B cell (primary cell): ENCODE results near the gene PIGR.

ENCODE experiments used
- EZH2 ChIP-seq: IDR thresholded peaks from 2 replicates; pipeline ENCODE4 v1.6.1; 2012; ENCODE audit warnings: borderline replicate concordance, low read depth, mild to moderate bottlenecking, moderate library complexity, low read length; ENCODE audit not compliant: insufficient read depth, poor library complexity, severe bottlenecking
- TF ChIP-seq, protein P1 (sequence below): fragments of 200-600 bp; IDR thresholded peaks from one replicate; pipeline ENCODE4 v1.8.0; 2022; ENCODE audit warnings: antibody characterized with exemption, mild to moderate bottlenecking

- TF ChIP-seq, protein P1, sequence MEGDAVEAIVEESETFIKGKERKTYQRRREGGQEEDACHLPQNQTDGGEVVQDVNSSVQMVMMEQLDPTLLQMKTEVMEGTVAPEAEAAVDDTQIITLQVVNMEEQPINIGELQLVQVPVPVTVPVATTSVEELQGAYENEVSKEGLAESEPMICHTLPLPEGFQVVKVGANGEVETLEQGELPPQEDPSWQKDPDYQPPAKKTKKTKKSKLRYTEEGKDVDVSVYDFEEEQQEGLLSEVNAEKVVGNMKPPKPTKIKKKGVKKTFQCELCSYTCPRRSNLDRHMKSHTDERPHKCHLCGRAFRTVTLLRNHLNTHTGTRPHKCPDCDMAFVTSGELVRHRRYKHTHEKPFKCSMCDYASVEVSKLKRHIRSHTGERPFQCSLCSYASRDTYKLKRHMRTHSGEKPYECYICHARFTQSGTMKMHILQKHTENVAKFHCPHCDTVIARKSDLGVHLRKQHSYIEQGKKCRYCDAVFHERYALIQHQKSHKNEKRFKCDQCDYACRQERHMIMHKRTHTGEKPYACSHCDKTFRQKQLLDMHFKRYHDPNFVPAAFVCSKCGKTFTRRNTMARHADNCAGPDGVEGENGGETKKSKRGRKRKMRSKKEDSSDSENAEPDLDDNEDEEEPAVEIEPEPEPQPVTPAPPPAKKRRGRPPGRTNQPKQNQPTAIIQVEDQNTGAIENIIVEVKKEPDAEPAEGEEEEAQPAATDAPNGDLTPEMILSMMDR: no peak
- TF ChIP-seq EZH2: no peak
Measured at GRCh38 chr1:206926286-206926685, 20.0 kb downstream of the PIGR start.
